ENCODE results near the gene PXMP4.

Gene PXMP4

GRCh38 chr20:33653218-33653899 is 66.8 kb downstream of the PXMP4 start:
- DNase-seq: peak; percentile 60

All from hematopoietic multipotent progenitor cell treated with erythropoietin and hydrocortisone succinate and interleukin-3 and kit ligand, for 8 days (in vitro differentiated cells).